Parathyroid adenoma (tissue), 2 donors: ENCODE results near the gene POLD4.

ENCODE experiments used
- H2AFZ ChIP-seq: fragments of 300-600 bp; sonication (generic); one replicate; pipeline ENCODE4 v1.7.0; 2017; ENCODE audit warnings: antibody characterized with exemption, mild to moderate bottlenecking
- H3K27ac ChIP-seq: fragments of 300-600 bp; sonication (generic); one replicate; pipeline ENCODE4 v1.7.0; 2017
- H3K27me3 ChIP-seq: fragments of 300-600 bp; sonication (generic); one replicate; pipeline ENCODE4 v1.7.0; 2017; ENCODE audit warnings: low read length; ENCODE audit not compliant: control insufficient read depth, insufficient read depth
- H3K36me3 ChIP-seq: fragments of 300-600 bp; sonication (generic); one replicate; pipeline ENCODE4 v1.7.0; 2017; ENCODE audit warnings: low read length; ENCODE audit not compliant: control insufficient read depth, insufficient read depth
- H3K4me1 ChIP-seq: fragments of 300-600 bp; sonication (generic); one replicate; pipeline ENCODE4 v1.7.0; 2017; ENCODE audit warnings: control low read depth
- H3K4me2 ChIP-seq: fragments of 300-600 bp; sonication (generic); one replicate; pipeline ENCODE4 v1.7.0; 2017; ENCODE audit warnings: low read length
- H3K4me3 ChIP-seq: fragments of 300-600 bp; sonication (generic); one replicate; pipeline ENCODE4 v1.7.0; 2017; ENCODE audit warnings: low read depth, low read length
- H3K79me2 ChIP-seq: fragments of 300-600 bp; sonication (generic); one replicate; pipeline ENCODE4 v1.7.0; 2017; ENCODE audit warnings: control low read depth
- H3K9ac ChIP-seq: fragments of 300-600 bp; sonication (generic); one replicate; pipeline ENCODE4 v1.7.0; 2017; ENCODE audit warnings: mild to moderate bottlenecking
- H3K9me3 ChIP-seq: fragments of 300-600 bp; sonication (generic); one replicate; pipeline ENCODE4 v1.7.0; 2017; ENCODE audit warnings: low read length; ENCODE audit not compliant: control insufficient read depth
- TF ChIP-seq, protein P1 (sequence below): fragments of 300-600 bp; sonication (generic); IDR thresholded peaks from one replicate; pipeline ENCODE4 v1.7.0; 2017; ENCODE audit warnings: antibody characterized with exemption, mild to moderate bottlenecking
- donor health status: primary hyperparathyroidism.

POLD4 gene

DNA sequence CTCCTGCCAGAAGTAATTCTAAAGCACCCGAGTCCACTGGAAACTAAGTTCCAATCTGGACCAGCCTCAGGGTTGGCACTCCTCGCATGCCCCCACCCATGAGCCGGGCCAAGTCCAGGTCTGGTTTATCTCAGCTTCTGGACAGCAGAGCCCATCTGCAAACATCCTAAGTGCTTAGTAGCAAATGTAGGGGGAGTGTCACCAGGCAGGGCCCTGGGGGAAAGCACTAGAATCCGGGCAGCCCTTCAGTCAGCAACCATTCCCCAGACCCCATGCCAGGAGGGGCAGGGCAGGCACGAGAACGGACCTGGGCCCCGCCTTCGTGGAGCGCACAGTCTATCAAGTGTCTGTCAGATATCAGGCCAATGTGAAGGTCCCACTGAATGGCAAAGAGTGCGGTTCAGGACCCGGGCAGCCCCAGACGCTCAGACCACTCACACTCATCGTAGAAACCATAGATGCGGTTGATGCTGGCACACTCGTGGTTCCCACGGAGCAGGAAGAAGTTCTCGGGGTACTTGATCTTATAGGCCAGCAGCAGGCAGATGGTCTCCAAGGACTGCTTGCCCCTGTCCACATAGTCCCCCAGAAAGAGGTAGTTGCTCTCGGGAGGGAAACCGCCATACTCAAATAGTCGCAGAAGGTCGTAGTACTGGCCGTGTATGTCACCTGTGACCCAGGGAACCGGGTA, 47.0 kb upstream of the POLD4 start:
- H3K4me3 ChIP-seq, result peak overlapping the region; percentile 71
- no peaks in the 10 kb centered on the region for H3K9me3 ChIP-seq
- H3K36me3 ChIP-seq, result no peaks in the 10 kb centered on the region
- H3K4me2 ChIP-seq, result peak overlapping the region; percentile 87
- TF ChIP-seq, protein P1, sequence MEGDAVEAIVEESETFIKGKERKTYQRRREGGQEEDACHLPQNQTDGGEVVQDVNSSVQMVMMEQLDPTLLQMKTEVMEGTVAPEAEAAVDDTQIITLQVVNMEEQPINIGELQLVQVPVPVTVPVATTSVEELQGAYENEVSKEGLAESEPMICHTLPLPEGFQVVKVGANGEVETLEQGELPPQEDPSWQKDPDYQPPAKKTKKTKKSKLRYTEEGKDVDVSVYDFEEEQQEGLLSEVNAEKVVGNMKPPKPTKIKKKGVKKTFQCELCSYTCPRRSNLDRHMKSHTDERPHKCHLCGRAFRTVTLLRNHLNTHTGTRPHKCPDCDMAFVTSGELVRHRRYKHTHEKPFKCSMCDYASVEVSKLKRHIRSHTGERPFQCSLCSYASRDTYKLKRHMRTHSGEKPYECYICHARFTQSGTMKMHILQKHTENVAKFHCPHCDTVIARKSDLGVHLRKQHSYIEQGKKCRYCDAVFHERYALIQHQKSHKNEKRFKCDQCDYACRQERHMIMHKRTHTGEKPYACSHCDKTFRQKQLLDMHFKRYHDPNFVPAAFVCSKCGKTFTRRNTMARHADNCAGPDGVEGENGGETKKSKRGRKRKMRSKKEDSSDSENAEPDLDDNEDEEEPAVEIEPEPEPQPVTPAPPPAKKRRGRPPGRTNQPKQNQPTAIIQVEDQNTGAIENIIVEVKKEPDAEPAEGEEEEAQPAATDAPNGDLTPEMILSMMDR, result no peak
- H3K79me2 ChIP-seq, result no peaks in the 10 kb centered on the region
- H2AFZ ChIP-seq, result no peak overlapping the region
- H3K9ac ChIP-seq, result no peak overlapping the region
- H3K27me3 ChIP-seq, result no peaks in the 10 kb centered on the region
- H3K4me1 ChIP-seq, result no peaks in the 10 kb centered on the region
- H3K27ac ChIP-seq, result no peak overlapping the region

DNA sequence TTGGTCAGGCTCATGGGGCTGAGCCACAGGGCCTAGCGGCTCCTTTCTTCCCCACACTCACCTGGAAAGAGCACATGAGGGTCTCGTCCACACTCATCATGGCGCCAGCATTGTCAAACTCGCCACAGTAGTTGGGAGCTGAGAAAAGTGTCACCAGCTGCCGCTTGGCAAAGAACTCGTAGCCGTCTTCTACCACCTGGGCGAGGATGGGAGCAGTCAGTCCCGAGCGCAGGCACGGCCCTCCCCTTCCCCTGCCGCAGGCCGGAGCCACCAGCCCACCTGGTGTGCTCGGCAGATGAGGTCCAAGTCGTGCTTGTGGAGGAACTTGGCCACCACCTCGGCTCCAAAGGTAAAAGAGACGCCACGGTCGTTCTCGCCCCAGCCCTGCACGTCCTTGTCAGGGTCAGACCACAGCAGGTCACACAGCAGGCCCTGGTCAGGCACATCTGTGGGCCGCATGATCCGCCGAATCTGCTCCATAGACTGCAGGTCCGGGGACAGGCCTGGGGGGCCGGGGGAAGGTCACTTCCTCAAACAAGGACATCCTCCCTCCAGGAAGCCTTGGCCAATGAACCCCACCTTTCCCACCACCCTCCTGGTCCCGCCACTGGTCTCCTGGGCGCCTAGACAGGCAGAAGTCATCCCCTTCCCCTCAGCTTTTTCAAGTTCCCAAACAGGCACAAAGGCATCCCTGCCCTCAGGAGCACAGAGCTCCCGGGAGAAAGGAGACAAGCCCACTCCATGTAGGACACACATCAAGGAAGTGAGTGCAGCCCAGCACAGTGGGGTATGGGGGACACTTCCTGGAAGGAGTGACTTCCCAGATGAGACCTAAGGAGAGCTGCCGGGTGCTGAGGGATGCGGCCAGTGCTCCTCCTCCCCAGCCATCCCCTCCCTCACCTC, 45.6 kb upstream of the POLD4 start:
- H2AFZ ChIP-seq, result no peak overlapping the region
- H3K4me2 ChIP-seq, result no peak overlapping the region
- no peak overlapping the region for H3K4me3 ChIP-seq
- H3K9me3 ChIP-seq, result no peaks in the 10 kb centered on the region
- H3K27ac ChIP-seq, result no peak overlapping the region
- no peaks in the 10 kb centered on the region for H3K4me1 ChIP-seq
- TF ChIP-seq, protein P1, result no peak
- H3K36me3 ChIP-seq, result no peaks in the 10 kb centered on the region
- no peaks in the 10 kb centered on the region for H3K27me3 ChIP-seq
- H3K79me2 ChIP-seq, result no peaks in the 10 kb centered on the region
- H3K9ac ChIP-seq, result no peak overlapping the region

DNA sequence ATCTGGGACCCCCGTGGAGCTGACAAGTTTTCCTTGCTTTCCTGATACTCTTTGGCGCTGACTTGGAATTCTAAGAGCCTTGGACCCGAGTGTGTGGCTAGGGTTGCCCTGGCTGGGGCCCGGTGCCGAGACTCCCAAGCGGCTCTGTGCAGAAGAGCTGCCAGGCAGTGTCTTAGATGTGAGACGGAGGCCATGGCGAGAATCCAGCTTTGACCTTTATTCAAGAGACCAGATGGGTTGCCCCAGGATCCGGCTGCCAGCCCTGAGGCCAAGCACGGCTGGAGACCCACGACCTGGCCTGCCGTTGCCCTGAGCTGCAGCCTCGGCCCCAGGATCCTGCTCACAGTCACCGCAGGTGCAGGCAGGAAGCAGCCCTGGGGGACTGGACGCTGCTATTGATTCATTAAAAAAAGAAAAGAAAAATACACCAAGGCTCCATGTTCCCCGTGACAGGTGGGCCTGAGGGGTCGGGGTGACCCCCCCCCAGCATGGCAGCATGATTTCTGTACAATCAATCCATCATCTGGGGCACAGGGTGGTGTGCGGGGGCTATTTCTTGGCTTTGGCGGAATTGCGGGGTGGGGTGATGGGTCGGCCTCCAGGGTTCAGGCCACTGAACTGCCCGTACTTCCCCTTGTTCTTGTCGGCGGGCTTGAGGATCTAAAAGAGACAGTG, 44.8 kb upstream of the POLD4 start:
- H3K79me2 ChIP-seq, result no peaks in the 10 kb centered on the region
- no peak overlapping the region for H3K9ac ChIP-seq
- no peaks in the 10 kb centered on the region for H3K9me3 ChIP-seq
- H2AFZ ChIP-seq, result no peak overlapping the region
- H3K4me3 ChIP-seq, result no peak overlapping the region
- H3K36me3 ChIP-seq, result no peaks in the 10 kb centered on the region
- no peak overlapping the region for H3K27ac ChIP-seq
- H3K4me1 ChIP-seq, result no peaks in the 10 kb centered on the region
- TF ChIP-seq, protein P1, result no peak
- no peaks in the 10 kb centered on the region for H3K27me3 ChIP-seq
- H3K4me2 ChIP-seq, result no peak overlapping the region

DNA sequence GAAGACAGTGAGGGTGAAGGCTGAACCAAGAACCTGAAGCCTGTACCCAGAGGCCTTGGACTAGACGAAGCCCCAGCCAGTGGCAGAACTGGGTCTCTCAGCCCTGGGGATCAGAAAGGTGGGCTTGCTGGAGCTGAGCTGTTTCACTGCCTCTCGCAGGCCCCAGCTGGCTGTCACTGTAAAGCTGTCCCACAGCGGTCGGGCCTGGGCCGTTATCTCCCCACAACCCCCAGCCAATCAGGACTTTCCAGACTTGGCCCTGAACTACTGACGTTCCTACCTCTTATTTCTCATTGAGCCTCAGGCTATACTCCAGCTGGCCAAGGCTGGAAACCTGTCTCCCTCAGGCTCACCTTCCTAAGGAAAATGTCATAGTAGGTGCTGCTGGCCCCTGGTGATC, 44.2 kb upstream of the POLD4 start:
- no peaks in the 10 kb centered on the region for H3K4me1 ChIP-seq
- H2AFZ ChIP-seq, result no peak overlapping the region
- no peak overlapping the region for H3K4me2 ChIP-seq
- TF ChIP-seq, protein P1, result no peak
- H3K79me2 ChIP-seq, result no peaks in the 10 kb centered on the region
- H3K27me3 ChIP-seq, result no peaks in the 10 kb centered on the region
- no peak overlapping the region for H3K4me3 ChIP-seq
- no peaks in the 10 kb centered on the region for H3K36me3 ChIP-seq
- H3K27ac ChIP-seq, result no peak overlapping the region
- no peaks in the 10 kb centered on the region for H3K9me3 ChIP-seq
- no peak overlapping the region for H3K9ac ChIP-seq
